ENCODE results near the gene GOSR2. TPM values are rescaled to one million over a fixed set of nuclear protein-coding genes. Genes with fewer than 3 reads are reported as not detected.

Gene GOSR2
- total and polyA plus RNA-seq, 2 donors (not counting 3 experiments of a cell fraction or from before 2014, with no cell fraction given): 48.6 to 54.7 TPM

- H3K9me3 ChIP-seq (replicated peaks; ENCODE audit: control insufficient read depth, insufficient read depth, low read length): no peaks in the 10 kb centered on the region
- DNase-seq (ENCODE audit: low read depth, low spot score) (no peak), FAIRE-seq (no peak)
- no peak overlapping the region for H3K4me3 ChIP-seq (replicated peaks in 1 of 3; ENCODE audit: insufficient read depth in 1 of 3, low read depth in 1 of 3, low read length in 3 of 3)
- H3K36me3 ChIP-seq (ENCODE audit: control insufficient read depth in 2 of 2, extremely low read depth in 1 of 2, insufficient read depth in 2 of 2, low read length in 2 of 2): no peaks in the 10 kb centered on the region
- no peaks in the 10 kb centered on the region for H4K20me1 ChIP-seq (replicated peaks; ENCODE audit: control insufficient read depth, extremely low read depth, insufficient read depth, low read length)
- ChIA-PET POLR2A (no interaction called here), CTCF (interaction anchor here (2.3 kb wide), 1 partner anchor 26 kb away, joined by 8 read pairs; no protein-coding TSS in a partner anchor)
- no peaks in the 10 kb centered on the region for H3K9me1 ChIP-seq (replicated peaks; ENCODE audit: control insufficient read depth, extremely low read depth, insufficient read depth, low read length)
- H3K79me2 ChIP-seq (ENCODE audit: control insufficient read depth, insufficient read depth, low read length): no peaks in the 10 kb centered on the region
- H3K9ac ChIP-seq (replicated peaks; ENCODE audit: extremely low read depth, insufficient read depth, low read length): no peak overlapping the region
- dilution Hi-C loops (cut with MboI; ENCODE audit: extremely low pct_ligation_motif_present, low sequenced_read_pairs): no loop called here
- TF ChIP-seq, protein P1, sequence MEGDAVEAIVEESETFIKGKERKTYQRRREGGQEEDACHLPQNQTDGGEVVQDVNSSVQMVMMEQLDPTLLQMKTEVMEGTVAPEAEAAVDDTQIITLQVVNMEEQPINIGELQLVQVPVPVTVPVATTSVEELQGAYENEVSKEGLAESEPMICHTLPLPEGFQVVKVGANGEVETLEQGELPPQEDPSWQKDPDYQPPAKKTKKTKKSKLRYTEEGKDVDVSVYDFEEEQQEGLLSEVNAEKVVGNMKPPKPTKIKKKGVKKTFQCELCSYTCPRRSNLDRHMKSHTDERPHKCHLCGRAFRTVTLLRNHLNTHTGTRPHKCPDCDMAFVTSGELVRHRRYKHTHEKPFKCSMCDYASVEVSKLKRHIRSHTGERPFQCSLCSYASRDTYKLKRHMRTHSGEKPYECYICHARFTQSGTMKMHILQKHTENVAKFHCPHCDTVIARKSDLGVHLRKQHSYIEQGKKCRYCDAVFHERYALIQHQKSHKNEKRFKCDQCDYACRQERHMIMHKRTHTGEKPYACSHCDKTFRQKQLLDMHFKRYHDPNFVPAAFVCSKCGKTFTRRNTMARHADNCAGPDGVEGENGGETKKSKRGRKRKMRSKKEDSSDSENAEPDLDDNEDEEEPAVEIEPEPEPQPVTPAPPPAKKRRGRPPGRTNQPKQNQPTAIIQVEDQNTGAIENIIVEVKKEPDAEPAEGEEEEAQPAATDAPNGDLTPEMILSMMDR (IDR thresholded peaks at IDR 0.05; ENCODE audit: extremely low read depth in 1 of 2, insufficient read depth in 1 of 2, low read depth in 1 of 2, low read length in 2 of 2): no peak
- no peak for TF ChIP-seq JUN (IDR thresholded peaks at IDR 0.05; ENCODE audit: borderline replicate concordance, insufficient read depth, insufficient read length, low read depth)
- TF ChIP-seq POLR2A (IDR thresholded peaks at IDR 0.05; ENCODE audit: low read depth, low read length): no peak
- TF ChIP-seq GATA2 (IDR thresholded peaks at IDR 0.05; ENCODE audit: insufficient read depth, insufficient read length, low read depth, low read length): no peak
- TF ChIP-seq POLR2AphosphoS5 (IDR thresholded peaks at IDR 0.05; ENCODE audit: insufficient read depth, low read depth, low read length): no peak
- TF ChIP-seq MYC (IDR thresholded peaks at IDR 0.05; ENCODE audit: low read depth, low read length): no peak
- no peak for TF ChIP-seq FOS (IDR thresholded peaks at IDR 0.05; ENCODE audit: borderline replicate concordance, insufficient read depth, low read length)
- TF ChIP-seq EZH2 (IDR thresholded peaks at IDR 0.05; ENCODE audit: borderline replicate concordance, low read depth, low read length, severe bottlenecking): no peak
- no peak for TF ChIP-seq MAX (IDR thresholded peaks at IDR 0.05; ENCODE audit: insufficient read depth, insufficient read length)
- H3K4me1 ChIP-seq (ENCODE audit: control insufficient read depth, extremely low read depth, insufficient read depth, low read length): no peaks in the 10 kb centered on the region
- peaks cover 2 to 10% of the 10 kb centered on the region in 2 experiments for H3K27me3 ChIP-seq (ENCODE audit: control insufficient read depth in 2 of 2, insufficient read depth in 2 of 2, low read length in 2 of 2)
- H3K4me2 ChIP-seq (ENCODE audit: insufficient read depth, low read length): no peak overlapping the region
- no peak overlapping the region for H2AFZ ChIP-seq (ENCODE audit: low read depth, low read length)
- no TSS peak for BruUV-seq (replicated peaks)
- H3K27ac ChIP-seq (ENCODE audit: insufficient read depth, low read depth, low read length): no peak overlapping the region
- intact Hi-C loops (cut with micrococcal nuclease): no loop called here
Observed at GRCh38 chr17:46968224-46968834, 45.4 kb downstream of the GOSR2 start.
